ENCODE results near the gene REM2.
"Not testable (repeated sequence)": the region's sequence is repeated elsewhere in the genome, so short reads cannot be mapped to it uniquely, and the experiment has no call there.

REM2 gene

DNA sequence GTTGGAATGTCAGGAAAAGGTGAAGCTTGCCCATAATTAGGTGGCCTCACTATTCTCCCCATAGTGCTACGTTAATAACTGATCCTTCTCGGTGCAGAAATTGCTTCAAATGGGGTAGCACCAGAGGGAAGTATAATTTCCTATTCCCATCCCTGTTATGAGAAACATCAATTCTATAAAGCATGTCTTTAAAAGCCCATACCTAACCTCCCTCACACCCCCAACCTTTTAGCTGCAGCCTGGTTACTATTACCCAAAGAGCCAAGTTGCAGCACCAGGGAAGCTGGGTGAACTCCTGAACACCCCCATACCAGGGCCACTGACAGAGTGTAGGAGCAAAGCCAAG lies 20.7 kb downstream of the REM2 start:
- H3K27ac ChIP-seq: no peak overlapping the region
- no peak for TF ChIP-seq FOXP2 (optimal IDR thresholded peaks at IDR 0.05; ENCODE audit: control extremely low read depth, extremely low read length, insufficient read depth)
- TF ChIP-seq EZH2 (IDR thresholded peaks at IDR 0.05): no peak
- no peak for TF ChIP-seq POLR2AphosphoS5 (IDR thresholded peaks at IDR 0.05; ENCODE audit: borderline replicate concordance, low read depth, low read length)
- H3K36me3 ChIP-seq (ENCODE audit: insufficient read depth, low read length): peaks cover 84% of the 10 kb centered on the region

DNA sequence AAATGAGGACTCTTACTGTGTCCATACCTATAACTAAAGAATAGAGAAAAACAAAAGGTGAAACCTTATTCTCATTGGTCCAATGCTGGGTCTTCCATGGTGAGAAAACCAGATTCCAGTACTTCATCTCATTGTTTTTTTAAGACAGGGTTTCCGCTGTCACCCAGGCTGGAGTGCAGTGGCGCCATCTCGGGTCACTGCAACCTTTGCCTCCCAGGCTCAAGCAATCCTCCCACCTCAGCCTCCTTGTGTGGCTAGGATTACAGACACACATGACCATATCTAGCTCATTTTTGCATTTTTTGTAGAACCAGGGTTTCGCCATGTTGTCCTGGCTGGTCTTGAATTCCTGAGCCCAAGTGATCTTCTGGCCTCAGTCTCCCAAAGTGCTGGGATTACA lies 22.6 kb downstream of the REM2 start:
- TF ChIP-seq EZH2 (IDR thresholded peaks at IDR 0.05) (no peak), POLR2AphosphoS5 (IDR thresholded peaks at IDR 0.05; ENCODE audit: borderline replicate concordance, low read depth, low read length) (no peak), FOXP2 (optimal IDR thresholded peaks at IDR 0.05; ENCODE audit: control extremely low read depth, extremely low read length, insufficient read depth) (no peak)
- Histone ChIP-seq H3K9me3 (ENCODE audit: low read depth, low read length) (no peaks in the 10 kb centered on the region), H3K4me3 (no peak overlapping the region), H3K27ac (no peak overlapping the region), H3K9ac (ENCODE audit: insufficient read length) (no peak overlapping the region), H3K36me3 (ENCODE audit: insufficient read depth, low read length) (peaks cover 89% of the 10 kb centered on the region)
- DNase-seq (ENCODE audit: low read depth, low spot score): no peak

More for the DNA sequence above, 20.7 kb downstream of the REM2 start:
- Histone ChIP-seq H3K4me3 (no peak overlapping the region), H3K9me3 (ENCODE audit: low read depth, low read length) (no peaks in the 10 kb centered on the region), H3K9ac (ENCODE audit: insufficient read length) (no peak overlapping the region)
- no peak for DNase-seq (ENCODE audit: low read depth, low spot score)

- H3K9ac ChIP-seq (ENCODE audit: insufficient read length): no peak overlapping the region
Observed at GRCh38 chr14:22906073-22906472, 23.1 kb downstream of the REM2 start.

DNA sequence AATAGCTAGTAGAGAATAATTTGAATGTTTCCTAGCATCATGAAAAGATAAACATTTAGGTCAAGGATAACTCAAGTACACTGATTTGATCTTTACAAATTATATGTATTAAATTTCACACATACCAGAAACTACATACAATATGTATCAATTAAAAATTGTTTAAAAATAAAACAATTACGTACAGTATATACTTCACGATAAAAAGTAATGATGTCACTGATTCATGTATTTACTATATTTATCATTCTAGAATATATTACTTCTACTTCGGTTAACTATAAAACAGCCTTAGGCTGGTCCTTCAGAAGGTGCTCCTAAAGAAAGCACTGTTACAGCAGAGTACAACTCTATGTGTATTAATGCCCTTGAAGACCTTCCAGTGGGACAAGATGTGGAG lies 24.4 kb downstream of the REM2 start:
- TF ChIP-seq EZH2 (IDR thresholded peaks at IDR 0.05) (no peak), POLR2AphosphoS5 (IDR thresholded peaks at IDR 0.05; ENCODE audit: borderline replicate concordance, low read depth, low read length) (no peak), FOXP2 (optimal IDR thresholded peaks at IDR 0.05; ENCODE audit: control extremely low read depth, extremely low read length, insufficient read depth) (no peak)
- Histone ChIP-seq H3K27ac (no peak overlapping the region), H3K36me3 (ENCODE audit: insufficient read depth, low read length) (peaks cover 81% of the 10 kb centered on the region)

More at GRCh38 chr14:22906073-22906472, 23.1 kb downstream of the REM2 start:
- no peak overlapping the region for H3K4me3 ChIP-seq
- peaks cover 89% of the 10 kb centered on the region for H3K36me3 ChIP-seq (ENCODE audit: insufficient read depth, low read length)
- no peak for DNase-seq (ENCODE audit: low read depth, low spot score)
- H3K27ac ChIP-seq: no peak overlapping the region
- TF ChIP-seq EZH2 (IDR thresholded peaks at IDR 0.05): no peak
- H3K9me3 ChIP-seq (ENCODE audit: low read depth, low read length): no peaks in the 10 kb centered on the region

GRCh38 chr14:22908601-22909000 lies 25.6 kb downstream of the REM2 start:
- no peak for DNase-seq (ENCODE audit: low read depth, low spot score)
- TF ChIP-seq FOXP2 (optimal IDR thresholded peaks at IDR 0.05; ENCODE audit: control extremely low read depth, extremely low read length, insufficient read depth) (no peak), EZH2 (IDR thresholded peaks at IDR 0.05) (no peak), POLR2AphosphoS5 (IDR thresholded peaks at IDR 0.05; ENCODE audit: borderline replicate concordance, low read depth, low read length) (no peak)
- Histone ChIP-seq H3K4me3 (no peak overlapping the region), H3K9me3 (ENCODE audit: low read depth, low read length) (no peaks in the 10 kb centered on the region), H3K9ac (ENCODE audit: insufficient read length) (no peak overlapping the region), H3K36me3 (ENCODE audit: insufficient read depth, low read length) (peaks cover 69% of the 10 kb centered on the region), H3K27ac (no peak overlapping the region)

More for the DNA sequence above, 24.4 kb downstream of the REM2 start:
- no peaks in the 10 kb centered on the region for H3K9me3 ChIP-seq (ENCODE audit: low read depth, low read length)
- DNase-seq (ENCODE audit: low read depth, low spot score): no peak
- H3K4me3 ChIP-seq: no peak overlapping the region
- no peak overlapping the region for H3K9ac ChIP-seq (ENCODE audit: insufficient read length)

GRCh38 chr14:22910916-22911315 lies 27.9 kb downstream of the REM2 start:
- Histone ChIP-seq H3K27ac (no peak overlapping the region), H3K36me3 (ENCODE audit: insufficient read depth, low read length) (peaks cover 51% of the 10 kb centered on the region), H3K9ac (ENCODE audit: insufficient read length) (no peak overlapping the region), H3K4me3 (no peak overlapping the region), H3K9me3 (ENCODE audit: low read depth, low read length) (no peaks in the 10 kb centered on the region)
- DNase-seq (ENCODE audit: low read depth, low spot score): no peak
- TF ChIP-seq FOXP2 (optimal IDR thresholded peaks at IDR 0.05; ENCODE audit: control extremely low read depth, extremely low read length, insufficient read depth) (no peak), EZH2 (IDR thresholded peaks at IDR 0.05) (no peak), POLR2AphosphoS5 (IDR thresholded peaks at IDR 0.05; ENCODE audit: borderline replicate concordance, low read depth, low read length) (no peak)

GRCh38 chr14:22914836-22915235 lies 31.8 kb downstream of the REM2 start:
- H3K36me3 ChIP-seq (ENCODE audit: insufficient read depth, low read length): peaks cover 26% of the 10 kb centered on the region
- DNase-seq (ENCODE audit: low read depth, low spot score); H3K9me3 ChIP-seq (ENCODE audit: low read depth, low read length); H3K4me3 ChIP-seq; H3K27ac ChIP-seq; H3K9ac ChIP-seq (ENCODE audit: insufficient read length): not testable (repeated sequence)

DNA sequence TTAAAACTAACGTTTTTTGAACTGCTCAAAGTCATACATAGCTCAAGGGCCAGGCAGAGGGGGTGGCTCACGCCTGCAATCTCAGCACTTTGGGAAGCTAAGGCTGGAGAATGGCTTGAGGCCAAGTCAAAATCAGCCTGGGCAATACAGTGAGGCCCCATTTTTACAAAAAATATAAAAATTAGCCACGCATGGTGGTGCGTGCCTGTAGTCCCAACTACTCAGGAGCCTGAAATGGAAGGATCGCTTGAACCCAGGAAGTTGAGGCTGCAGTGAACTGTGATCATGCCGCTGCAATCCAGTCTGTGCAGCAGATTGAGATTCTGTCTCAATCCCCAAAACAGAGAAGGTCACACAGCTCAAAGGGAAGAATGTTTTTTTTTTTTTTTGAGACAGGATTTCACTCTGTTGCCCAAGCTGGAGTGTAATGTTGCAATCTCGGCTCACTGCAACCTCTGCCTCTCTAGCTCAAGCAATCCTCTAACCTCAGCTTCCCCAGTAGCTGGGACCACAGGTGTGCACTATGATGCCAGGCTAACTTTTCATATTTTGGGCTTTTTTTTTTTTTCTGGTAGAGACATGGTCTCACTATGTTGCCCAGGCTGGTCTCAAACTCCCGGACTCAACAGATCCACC lies 33.0 kb downstream of the REM2 start:
- DNase-seq (ENCODE audit: low read depth, low spot score): no peak
- H3K9ac ChIP-seq (ENCODE audit: insufficient read length): no peak overlapping the region
- no peak overlapping the region for H3K4me3 ChIP-seq

More for the DNA sequence above, 33.0 kb downstream of the REM2 start:
- H3K36me3 ChIP-seq (ENCODE audit: insufficient read depth, low read length): peaks cover 34% of the 10 kb centered on the region
- TF ChIP-seq FOXP2 (optimal IDR thresholded peaks at IDR 0.05; ENCODE audit: control extremely low read depth, extremely low read length, insufficient read depth) (no peak), EZH2 (IDR thresholded peaks at IDR 0.05) (no peak), POLR2AphosphoS5 (IDR thresholded peaks at IDR 0.05; ENCODE audit: borderline replicate concordance, low read depth, low read length) (no peak)
- no peak overlapping the region for H3K27ac ChIP-seq
- H3K9me3 ChIP-seq (ENCODE audit: low read depth, low read length): no peaks in the 10 kb centered on the region

All from SK-N-MC (cell line).